ENCODE data around the gene ELF2. TPM values are rescaled to one million over a fixed set of nuclear protein-coding genes. Genes with fewer than 3 reads are reported as not detected.
"Not testable (repeated sequence)": the region's sequence is repeated elsewhere in the genome, so short reads cannot be mapped to it uniquely, and the experiment has no call there.

Gene ELF2
- total and polyA plus RNA-seq, 7 experiments from 2014 or later = 30.6 to 88.2 (median 61.2) TPM

- no peaks in the 10 kb centered on the region for H3K9me3 ChIP-seq (ENCODE audit: control insufficient read depth in 2 of 3, low read length in 3 of 3)
- H3K27ac ChIP-seq (ENCODE audit: low read depth, low read length) = peak overlapping the region; percentile 91
- H3K27ac Mint-ChIP-seq = peak overlapping the region; percentile 76 to 99 (median 94)
- H3K4me1 Mint-ChIP-seq = peaks cover 11 to 37% (median 19%) of the 10 kb centered on the region in 7 donors
- H3K9me3 Mint-ChIP-seq = no peaks in the 10 kb centered on the region
- peak overlapping the region; percentile 65 for H3K4me3 ChIP-seq (ENCODE audit: low read length)
- no peaks in the 10 kb centered on the region for H3K27me3 Mint-ChIP-seq
- DNase-seq (no peak), ATAC-seq (peak; percentile 1)
- H3K4me1 ChIP-seq (ENCODE audit: control insufficient read depth in 2 of 2, insufficient read depth in 2 of 2, low read length in 2 of 2) = peaks cover 7 to 10% of the 10 kb centered on the region in 2 donors
- CTCF ChIA-PET = interaction anchor here (1.0 to 2.1 kb wide), 2 partner anchors 16 to 72 kb away, joined by 4 to 13 read pairs; no protein-coding TSS in a partner anchor
- no peaks in the 10 kb centered on the region for H3K36me3 ChIP-seq (ENCODE audit: control insufficient read depth in 2 of 3, insufficient read depth in 3 of 3, low read length in 3 of 3)
- peak overlapping the region; percentile 82 to 93 (median 88) for H3K4me3 Mint-ChIP-seq
- intact Hi-C loops (cut with micrococcal nuclease) = loop anchor here (1.0 to 10.0 kb wide), 18 partner anchors 16 to 1510 kb away; partner anchors contain the start of genes ELMOD2 (in 2 of the 2), NAA15 (in 2 of the 2), SCOC (in 2 of the 2) and SETD7 (in 2 of the 2)
- no peaks in the 10 kb centered on the region for H3K27me3 ChIP-seq (ENCODE audit: control insufficient read depth in 2 of 2, insufficient read depth in 2 of 2, low read length in 2 of 2)
- H3K36me3 Mint-ChIP-seq = peaks cover 0 to 8% (median 0%) of the 10 kb centered on the region in 5 donors
- POLR2A ChIA-PET = interaction anchor here (0.9 to 2.0 kb wide), 8 partner anchors 15 to 542 kb away, joined by 3 to 7 read pairs (median 4); partner anchors contain the start of genes NAA15 and SETD7
Observed at GRCh38 chr4:139014371-139015268, 162.4 kb downstream of the ELF2 start.

- peak overlapping the region in 2 of 9 donors; percentile 20 to 52 for H3K27ac Mint-ChIP-seq
- ChIA-PET POLR2A (no interaction called here), CTCF (no interaction called here)
- Histone ChIP-seq H3K4me3 (ENCODE audit: low read length) (no peak overlapping the region), H3K9me3 (ENCODE audit: control insufficient read depth in 2 of 3, low read length in 3 of 3) (no peaks in the 10 kb centered on the region), H3K36me3 (ENCODE audit: control insufficient read depth in 2 of 3, insufficient read depth in 3 of 3, low read length in 3 of 3) (no peaks in the 10 kb centered on the region), H3K4me1 (ENCODE audit: control insufficient read depth in 2 of 2, insufficient read depth in 2 of 2, low read length in 2 of 2) (peaks cover 6 to 7% of the 10 kb centered on the region in 2 donors), H3K27ac (ENCODE audit: low read depth, low read length) (no peak overlapping the region), H3K27me3 (ENCODE audit: control insufficient read depth in 2 of 2, insufficient read depth in 2 of 2, low read length in 2 of 2) (no peaks in the 10 kb centered on the region)
- no peak for ATAC-seq
- peaks cover 8 to 19% (median 15%) of the 10 kb centered on the region in 7 donors for H3K4me1 Mint-ChIP-seq
- peaks cover 0 to 3% (median 0%) of the 10 kb centered on the region in 11 donors for H3K9me3 Mint-ChIP-seq
- H3K36me3 Mint-ChIP-seq = peaks cover 0 to 5% (median 0%) of the 10 kb centered on the region in 5 donors
- no peaks in the 10 kb centered on the region for H3K27me3 Mint-ChIP-seq
- no peak overlapping the region for H3K4me3 Mint-ChIP-seq
- no peak for DNase-seq
- intact Hi-C loops (cut with micrococcal nuclease) = loop anchor here in 1 of 2 donors (10.0 kb wide), 1 partner anchor 1363 kb away; the partner anchor contains the start of gene SCOC
Observed at GRCh38 chr4:139011225-139011950, 165.6 kb downstream of the ELF2 start.

- ChIA-PET CTCF (no interaction called here), POLR2A (no interaction called here)
- Histone ChIP-seq H3K36me3 (ENCODE audit: control insufficient read depth in 2 of 3, insufficient read depth in 3 of 3, low read length in 3 of 3) (no peaks in the 10 kb centered on the region), H3K27ac (ENCODE audit: low read depth, low read length) (no peak overlapping the region), H3K27me3 (ENCODE audit: control insufficient read depth in 2 of 2, insufficient read depth in 2 of 2, low read length in 2 of 2) (no peaks in the 10 kb centered on the region), H3K4me1 (ENCODE audit: control insufficient read depth in 2 of 2, insufficient read depth in 2 of 2, low read length in 2 of 2) (peaks cover 1 to 2% of the 10 kb centered on the region in 2 donors), H3K4me3 (ENCODE audit: low read length) (no peak overlapping the region), H3K9me3 (ENCODE audit: control insufficient read depth in 2 of 3, low read length in 3 of 3) (no peaks in the 10 kb centered on the region)
- Mint-ChIP-seq H3K36me3 (peaks cover 0 to 5% (median 0%) of the 10 kb centered on the region in 5 donors), H3K27me3 (no peaks in the 10 kb centered on the region), H3K27ac (no peak overlapping the region), H3K9me3 (peaks cover 0 to 3% (median 0%) of the 10 kb centered on the region in 11 donors), H3K4me3 (no peak overlapping the region), H3K4me1 (peaks cover 2 to 11% (median 6%) of the 10 kb centered on the region in 7 donors)
- ATAC-seq = no peak
- intact Hi-C loops (cut with micrococcal nuclease) = loop anchor here in 1 of 2 donors (10.0 kb wide), 1 partner anchor 1365 kb away; the partner anchor contains the start of gene SCOC
- DNase-seq = no peak
Observed at GRCh38 chr4:139009702-139010101, 167.3 kb downstream of the ELF2 start.

GRCh38 chr4:139008278-139008677 lies 168.7 kb downstream of the ELF2 start:
- H3K9me3 Mint-ChIP-seq; intact Hi-C loops (cut with micrococcal nuclease); H3K9me3 ChIP-seq (ENCODE audit: control insufficient read depth in 2 of 3, low read length in 3 of 3); H3K27ac Mint-ChIP-seq; POLR2A ChIA-PET; H3K27me3 ChIP-seq (ENCODE audit: control insufficient read depth in 2 of 2, insufficient read depth in 2 of 2, low read length in 2 of 2); CTCF ChIA-PET; H3K4me1 ChIP-seq (ENCODE audit: control insufficient read depth in 2 of 2, insufficient read depth in 2 of 2, low read length in 2 of 2); H3K36me3 ChIP-seq (ENCODE audit: control insufficient read depth in 2 of 3, insufficient read depth in 3 of 3, low read length in 3 of 3); H3K4me3 ChIP-seq (ENCODE audit: low read length); DNase-seq; H3K27me3 Mint-ChIP-seq; ATAC-seq; H3K4me1 Mint-ChIP-seq; H3K36me3 Mint-ChIP-seq; H3K27ac ChIP-seq (ENCODE audit: low read depth, low read length); H3K4me3 Mint-ChIP-seq: not testable (repeated sequence)

DNA sequence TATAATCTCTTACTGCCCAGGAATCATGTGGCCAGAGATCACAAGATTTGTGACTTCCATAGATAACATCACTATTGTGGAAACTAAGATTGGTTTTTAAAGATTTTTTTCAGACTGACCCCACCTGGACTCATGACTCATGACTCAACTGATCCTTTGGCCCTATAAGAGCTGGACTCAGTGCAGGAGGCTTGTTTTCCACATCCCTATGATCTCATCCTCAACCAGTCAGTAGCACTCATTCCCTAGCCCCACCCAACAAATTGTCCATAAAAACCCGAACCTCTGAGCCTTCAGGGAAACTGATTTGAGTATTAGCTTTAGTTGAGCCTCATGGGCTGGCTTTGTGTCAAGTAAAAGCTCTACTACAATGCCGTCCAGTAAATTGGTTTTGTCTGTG lies 169.4 kb downstream of the ELF2 start:
- Mint-ChIP-seq H3K4me3 (no peak overlapping the region), H3K27ac (no peak overlapping the region), H3K9me3 (peaks cover 0 to 3% (median 0%) of the 10 kb centered on the region in 11 donors), H3K4me1 (no peaks in the 10 kb centered on the region), H3K27me3 (no peaks in the 10 kb centered on the region), H3K36me3 (peaks cover 0 to 5% (median 0%) of the 10 kb centered on the region in 5 donors)
- ChIA-PET POLR2A (no interaction called here), CTCF (no interaction called here)
- Histone ChIP-seq H3K27ac (ENCODE audit: low read depth, low read length) (no peak overlapping the region), H3K27me3 (ENCODE audit: control insufficient read depth in 2 of 2, insufficient read depth in 2 of 2, low read length in 2 of 2) (no peaks in the 10 kb centered on the region), H3K36me3 (ENCODE audit: control insufficient read depth in 2 of 3, insufficient read depth in 3 of 3, low read length in 3 of 3) (no peaks in the 10 kb centered on the region), H3K9me3 (ENCODE audit: control insufficient read depth in 2 of 3, low read length in 3 of 3) (no peaks in the 10 kb centered on the region), H3K4me1 (ENCODE audit: control insufficient read depth in 2 of 2, insufficient read depth in 2 of 2, low read length in 2 of 2) (no peaks in the 10 kb centered on the region), H3K4me3 (ENCODE audit: low read length) (no peak overlapping the region)
- ATAC-seq (no peak), DNase-seq (no peak)
- intact Hi-C loops (cut with micrococcal nuclease) = no loop called here
